ENCODE data around the gene KIF21A.

The KIF21A gene

DNA sequence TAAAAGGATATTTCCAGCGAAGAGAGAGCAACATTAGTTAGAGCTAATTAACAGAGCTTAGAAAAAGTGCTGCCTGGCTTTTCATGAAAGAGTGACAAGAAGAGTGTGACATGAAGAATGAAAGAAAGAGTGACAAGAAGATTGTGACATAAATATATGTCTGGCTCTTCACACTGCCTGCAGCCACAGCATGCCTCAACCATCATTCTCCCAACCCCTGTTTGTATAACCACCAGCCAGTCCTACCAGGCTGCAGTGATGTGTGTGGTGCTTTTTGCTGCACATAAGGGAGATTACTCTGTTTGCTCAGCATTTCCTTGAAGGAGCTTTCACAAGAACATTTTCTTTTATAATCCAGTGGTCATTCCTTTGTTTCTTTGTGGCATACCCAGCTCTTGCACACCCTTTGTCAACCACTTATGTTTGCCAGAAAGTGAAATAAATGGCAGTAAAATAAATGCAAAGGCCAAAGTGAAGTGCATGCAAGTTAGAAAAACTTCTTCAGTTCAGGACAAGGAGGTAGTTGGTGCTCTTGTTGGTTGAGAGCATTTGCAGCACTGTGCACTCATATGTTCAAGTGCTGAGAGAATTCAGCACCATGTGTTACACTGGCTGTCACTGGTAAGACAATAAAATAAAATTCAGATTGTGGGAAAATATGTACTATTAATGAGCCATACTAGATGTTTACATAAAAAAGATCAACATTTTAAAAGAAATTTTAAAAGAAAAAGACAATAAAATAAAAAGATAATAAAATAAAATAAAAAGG lies 50.6 kb downstream of the KIF21A start:
- no peak for FAIRE-seq

DNA sequence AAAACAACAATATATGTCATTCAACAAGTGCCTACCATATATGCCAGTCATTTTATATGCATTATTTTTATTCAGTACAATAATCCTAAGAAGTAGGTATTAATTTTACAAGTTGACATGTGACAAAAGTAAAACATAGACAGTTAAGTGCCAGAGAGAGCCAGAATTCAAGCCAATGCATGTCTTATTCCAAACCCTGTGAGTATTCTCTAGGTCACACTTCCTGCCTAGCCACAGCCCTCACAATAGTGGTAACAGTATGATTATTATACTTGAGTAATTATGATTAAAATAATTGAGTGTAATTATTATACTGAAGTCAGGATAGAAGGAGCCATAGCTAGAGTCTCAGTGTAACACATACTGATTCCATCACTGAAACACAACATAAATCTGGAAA lies 52.2 kb downstream of the KIF21A start:
- FAIRE-seq (no peak), DNase-seq (ENCODE audit: extremely low spot score, insufficient read length, low read depth) (no peak)

More for the DNA sequence above, 50.6 kb downstream of the KIF21A start:
- DNase-seq (ENCODE audit: extremely low spot score, insufficient read length, low read depth), result no peak

DNA sequence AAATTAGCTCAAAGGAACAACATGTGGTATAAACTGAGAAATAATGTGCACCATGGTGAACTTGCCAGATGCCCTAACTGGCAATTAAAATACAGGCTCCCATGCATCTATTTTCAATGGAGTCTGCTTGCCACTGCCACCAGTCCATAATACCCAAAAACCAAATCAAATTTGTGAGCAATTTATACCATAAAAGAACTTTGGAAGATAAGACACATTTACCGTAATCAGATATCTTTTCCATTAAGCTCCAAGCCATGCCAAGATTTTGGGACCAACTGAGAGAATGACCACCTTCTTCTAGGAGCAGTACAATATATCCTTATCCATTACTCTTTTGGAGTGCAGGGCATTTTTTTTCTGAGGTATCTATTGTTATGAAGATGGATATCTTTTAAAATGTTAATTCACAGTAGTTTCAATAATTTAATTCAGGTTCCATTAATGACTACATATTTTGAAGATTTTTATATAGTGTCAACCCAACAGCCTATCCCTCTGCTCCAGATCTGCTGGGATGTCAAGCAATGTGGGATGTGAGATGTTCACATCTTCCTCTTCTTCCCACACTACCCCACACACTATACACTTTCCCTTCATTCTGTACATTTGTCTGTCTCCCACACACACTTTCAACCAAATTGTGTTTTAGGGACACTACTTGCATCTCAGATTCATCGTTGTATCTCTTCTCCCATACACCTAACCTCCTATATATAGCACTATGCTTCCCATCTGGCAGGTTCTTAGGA lies 53.3 kb downstream of the KIF21A start:
- DNase-seq (ENCODE audit: extremely low spot score, insufficient read length, low read depth) (no peak), FAIRE-seq (no peak)

DNA sequence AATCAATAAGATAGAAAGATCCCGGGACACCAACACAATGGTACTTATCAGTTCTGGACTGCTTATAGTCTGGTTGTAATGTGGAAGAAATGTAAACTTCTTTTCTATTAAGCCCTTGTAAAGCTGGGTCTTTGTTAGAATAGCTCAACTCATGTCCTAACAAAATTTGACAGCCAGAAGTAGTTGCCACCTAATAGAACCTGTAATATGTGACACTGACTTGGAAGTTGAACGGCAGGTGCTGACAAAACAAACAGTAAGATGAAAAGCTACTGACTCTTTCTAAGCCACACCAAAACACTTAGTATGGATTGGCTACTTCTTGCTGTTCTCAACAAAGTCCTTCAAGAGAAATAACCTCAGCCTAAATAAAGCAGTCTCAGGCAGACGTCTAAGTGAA lies 56.6 kb downstream of the KIF21A start:
- DNase-seq (ENCODE audit: extremely low spot score, insufficient read length, low read depth), result no peak
- FAIRE-seq, result no peak

DNA sequence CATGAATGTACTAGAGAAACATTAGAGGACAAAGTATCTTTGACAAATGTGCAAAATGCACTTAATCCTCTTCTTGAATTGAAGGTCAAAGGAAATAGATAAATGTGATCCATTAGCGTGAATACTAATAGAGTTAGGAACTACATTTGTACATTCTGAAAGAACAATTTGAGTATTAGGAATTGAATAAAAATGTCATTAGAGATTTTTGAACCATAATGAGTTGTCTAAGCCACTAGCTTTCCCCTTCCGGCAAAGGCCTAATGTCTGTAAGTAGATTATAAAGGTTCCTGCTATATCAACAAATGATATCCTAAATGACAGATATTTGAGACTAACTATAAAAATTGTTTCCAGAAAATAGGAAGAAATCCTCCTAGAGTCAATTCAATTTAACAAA lies 59.8 kb downstream of the KIF21A start:
- no peak for DNase-seq (ENCODE audit: extremely low spot score, insufficient read length, low read depth)
- no peak for FAIRE-seq

DNA sequence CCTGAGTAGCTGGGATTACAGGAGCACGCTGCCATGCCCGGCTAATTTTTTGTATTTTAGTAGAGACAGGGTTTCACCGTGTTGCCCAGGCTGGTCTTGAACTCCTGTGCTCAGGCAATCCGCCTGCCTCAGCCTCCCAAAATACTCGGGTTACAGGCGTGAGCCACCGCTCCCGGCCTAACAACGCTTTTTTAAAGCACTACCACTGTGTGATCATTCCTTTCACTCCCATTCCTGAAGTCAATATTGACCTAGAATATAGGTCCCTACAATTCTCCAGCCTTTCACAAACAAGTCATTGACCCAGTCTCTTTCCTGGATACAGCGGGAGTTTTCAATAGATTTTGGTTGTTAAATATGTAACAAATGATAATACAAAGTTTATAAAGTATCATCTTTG lies 62.8 kb downstream of the KIF21A start:
- FAIRE-seq, result no peak

DNA sequence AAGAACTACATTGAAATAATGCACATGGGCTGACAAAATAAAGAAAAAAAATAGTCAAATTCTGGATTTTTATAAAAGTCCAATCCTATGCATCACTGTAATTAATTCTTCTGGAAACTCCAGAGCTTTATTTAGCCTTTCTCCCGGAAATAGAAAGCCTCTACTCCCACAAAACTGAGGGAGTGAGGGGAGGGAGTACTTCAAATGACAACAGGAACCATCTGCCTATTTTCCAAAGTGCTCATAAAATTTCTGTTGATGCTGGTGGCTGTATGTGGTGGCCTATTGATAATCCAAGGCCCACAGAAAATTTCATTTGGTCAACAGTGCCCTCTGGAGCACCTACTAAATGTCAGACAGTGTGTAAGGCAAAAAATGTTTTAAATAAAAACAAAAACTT lies 64.6 kb downstream of the KIF21A start:
- FAIRE-seq (no peak), DNase-seq (ENCODE audit: extremely low spot score, insufficient read length, low read depth) (no peak)

More for the DNA sequence above, 62.8 kb downstream of the KIF21A start:
- no peak for DNase-seq (ENCODE audit: extremely low spot score, insufficient read length, low read depth)

DNA sequence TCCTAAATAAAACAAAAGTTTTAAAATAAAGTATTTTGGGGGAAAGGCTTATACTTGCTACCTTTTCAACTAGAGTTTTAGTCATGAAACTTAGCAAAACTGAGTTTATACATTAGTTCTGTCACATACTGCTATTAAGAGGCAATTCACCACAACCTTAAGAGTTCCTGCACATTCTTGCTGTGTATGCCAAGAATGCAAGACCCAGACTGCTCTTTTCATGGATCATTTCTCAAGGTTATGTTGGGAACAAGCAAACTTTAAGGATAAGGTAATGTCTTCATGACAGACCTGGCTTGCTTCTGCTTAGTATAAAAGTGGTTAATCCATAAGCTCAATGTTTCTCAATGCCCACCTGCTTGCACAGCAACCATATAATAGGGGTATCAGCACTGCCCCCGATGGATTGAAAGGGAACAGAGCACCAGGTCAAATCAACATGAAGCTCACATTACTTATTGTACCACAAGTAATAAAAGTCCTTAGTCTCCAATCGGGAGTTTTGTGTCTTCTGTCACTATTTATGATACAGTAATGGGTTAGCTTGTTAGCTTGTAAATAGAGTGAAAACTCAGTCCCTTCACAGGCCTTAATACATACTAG lies 67.6 kb downstream of the KIF21A start:
- DNase-seq (ENCODE audit: extremely low spot score, insufficient read length, low read depth) (no peak), FAIRE-seq (no peak)

DNA sequence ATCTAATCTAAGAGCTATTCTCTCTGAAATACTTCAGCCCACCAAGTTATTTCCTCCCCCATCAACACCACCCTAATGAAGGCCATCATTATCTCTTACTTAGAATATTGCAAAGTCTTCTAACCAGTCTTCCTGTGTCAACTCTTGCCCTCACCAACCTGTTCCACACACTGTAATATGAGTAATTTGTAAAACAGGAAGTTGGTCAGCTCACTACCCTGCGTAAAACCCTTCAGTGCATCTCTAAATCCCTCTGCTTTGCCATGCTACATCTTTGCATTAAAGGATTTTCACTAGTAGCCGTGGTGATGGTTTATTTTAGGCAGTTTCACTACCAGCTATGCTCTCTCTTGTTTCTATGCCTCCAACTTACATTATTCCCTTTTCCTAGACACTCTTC lies 70.0 kb downstream of the KIF21A start:
- FAIRE-seq (peak; percentile 81), DNase-seq (ENCODE audit: extremely low spot score, insufficient read length, low read depth) (no peak)

DNA sequence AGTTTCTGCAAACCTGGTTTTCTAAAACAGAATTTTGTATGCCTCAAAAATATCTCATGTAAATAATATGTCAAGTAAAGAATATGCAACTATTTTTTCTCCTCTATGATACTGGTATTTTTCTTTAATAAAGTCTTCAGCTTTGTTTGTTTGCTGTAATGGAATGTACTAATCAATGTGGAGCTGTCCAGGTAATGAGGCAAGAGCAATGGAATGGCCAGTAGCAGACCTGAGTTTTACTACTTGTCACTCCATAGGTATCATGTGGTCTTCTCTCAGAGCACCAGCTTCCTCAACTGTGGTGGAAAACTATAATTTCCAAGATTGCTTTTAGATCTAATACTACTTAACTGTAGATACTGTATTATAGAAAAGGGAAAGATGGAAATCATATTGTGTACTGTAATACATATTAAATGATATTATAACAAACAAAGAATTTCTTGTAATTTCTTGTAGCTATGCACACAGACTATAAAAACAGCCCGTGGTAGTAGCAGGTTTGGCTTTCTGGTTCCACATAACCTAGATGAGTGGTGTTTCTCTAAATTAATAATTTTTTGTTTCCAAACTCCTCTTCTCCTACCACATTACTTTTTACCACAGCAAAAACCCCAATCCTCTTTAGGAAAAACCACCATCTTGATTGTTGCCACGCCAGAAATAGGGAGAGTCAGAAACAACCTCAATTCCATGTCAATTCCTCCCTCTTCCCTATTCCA lies 70.6 kb downstream of the KIF21A start:
- DNase-seq (ENCODE audit: extremely low spot score, insufficient read length, low read depth) (no peak), FAIRE-seq (no peak)

DNA sequence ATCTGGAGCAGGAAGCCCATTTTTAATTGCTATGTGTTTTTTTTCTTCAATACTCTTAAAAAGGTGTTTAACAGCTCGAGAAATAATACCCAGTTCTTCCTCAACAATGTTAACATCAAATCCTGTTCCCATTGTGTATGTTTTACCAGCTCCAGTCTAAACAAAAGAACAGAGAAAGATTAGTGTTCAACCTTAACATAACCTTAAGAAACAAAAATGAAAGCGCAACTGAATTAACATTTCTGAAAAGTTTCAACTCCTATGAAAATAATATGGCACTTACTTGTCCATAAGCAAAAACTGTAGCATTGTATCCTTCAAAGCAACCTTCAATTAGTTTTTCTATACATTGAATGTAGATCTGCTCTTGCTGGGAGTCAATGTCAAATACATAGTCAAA lies 73.2 kb downstream of the KIF21A start:
- no peak for FAIRE-seq

DNA sequence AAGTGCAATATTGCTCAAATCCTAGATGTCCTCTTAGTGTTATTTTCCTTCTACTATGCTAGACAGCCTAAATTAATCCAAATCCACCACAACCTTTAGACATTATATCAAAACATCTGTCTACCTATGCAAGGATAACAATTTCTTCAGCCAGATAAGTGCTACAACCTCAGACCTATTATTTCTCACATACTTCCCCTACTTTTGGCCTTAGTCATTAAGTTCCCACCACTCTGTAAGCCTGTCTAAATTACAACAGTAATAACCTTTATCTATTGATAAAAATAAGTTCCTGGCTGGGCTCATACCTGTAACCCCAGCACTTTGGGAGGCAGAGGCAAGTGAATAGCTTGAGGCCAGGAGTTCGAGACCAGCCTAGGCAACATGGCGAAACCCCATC lies 74.0 kb downstream of the KIF21A start:
- no peak for DNase-seq (ENCODE audit: extremely low spot score, insufficient read length, low read depth)
- FAIRE-seq, result no peak

More for the DNA sequence above, 73.2 kb downstream of the KIF21A start:
- no peak for DNase-seq (ENCODE audit: extremely low spot score, insufficient read length, low read depth)

DNA sequence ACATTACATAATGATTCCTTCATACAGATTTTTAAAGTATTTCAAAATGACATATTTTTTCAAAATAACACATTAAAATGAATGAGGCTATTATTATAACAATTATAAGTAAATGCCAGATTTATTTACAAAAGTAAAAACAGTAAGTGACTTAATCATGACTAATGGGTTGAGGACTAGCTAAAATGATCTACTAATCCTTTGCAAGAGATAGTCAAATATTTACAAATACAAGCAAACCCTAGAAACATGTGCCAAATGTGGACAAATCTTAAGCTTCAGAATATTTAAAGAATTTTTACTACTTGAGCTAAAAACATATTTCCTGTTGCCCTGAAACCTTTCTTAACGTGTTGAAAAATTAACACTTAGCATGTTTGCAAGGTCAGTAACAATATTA lies 74.8 kb downstream of the KIF21A start:
- no peak for FAIRE-seq
- DNase-seq (ENCODE audit: extremely low spot score, insufficient read length, low read depth), result no peak

DNA sequence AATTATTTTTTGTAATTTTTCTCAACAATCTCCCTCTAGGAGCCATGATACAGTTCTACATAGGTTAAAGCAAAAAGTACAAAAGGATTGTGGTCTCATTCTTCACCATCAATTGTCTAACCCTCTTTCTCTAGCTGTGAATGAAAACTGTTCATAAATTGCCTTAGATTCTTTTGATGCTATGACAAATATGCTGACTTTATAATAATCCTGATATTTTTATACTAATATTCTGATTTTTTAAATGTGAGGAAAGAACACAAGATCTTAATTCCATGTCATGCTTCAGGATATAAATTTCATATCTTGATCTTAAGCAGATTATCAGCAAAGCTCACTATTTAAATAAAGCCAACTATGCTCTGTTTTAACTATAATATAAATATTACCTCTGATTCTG lies 75.4 kb downstream of the KIF21A start:
- FAIRE-seq, result no peak
- no peak for DNase-seq (ENCODE audit: extremely low spot score, insufficient read length, low read depth)

DNA sequence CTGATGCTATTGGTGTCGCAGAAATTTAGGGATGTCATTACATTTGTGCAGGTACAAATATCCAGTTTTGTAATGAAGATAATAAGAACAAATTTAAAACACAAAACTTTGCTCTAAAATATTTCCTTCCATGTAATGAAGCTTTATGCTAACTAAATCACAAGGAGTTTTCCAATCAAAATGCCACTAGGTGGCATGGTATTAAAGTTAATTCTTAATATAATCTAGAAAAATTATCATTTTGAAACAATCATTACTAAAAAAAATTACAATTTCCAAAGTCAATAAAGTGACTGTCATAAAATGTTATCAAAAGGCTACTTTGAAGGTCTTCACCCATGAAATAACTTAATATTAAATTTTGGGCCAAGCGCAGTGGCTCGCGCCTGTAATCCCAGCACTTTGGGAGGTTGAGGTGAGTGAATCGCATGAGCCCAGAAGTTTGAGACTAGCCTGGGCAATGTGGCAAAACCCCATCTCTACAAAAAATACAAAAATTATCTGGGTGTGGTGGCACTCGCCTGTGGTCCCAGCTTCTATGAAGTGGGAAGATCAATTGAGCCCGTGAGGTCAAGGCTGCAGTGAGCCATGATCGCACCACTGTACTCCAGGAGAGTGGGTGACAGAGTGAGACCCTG lies 77.4 kb downstream of the KIF21A start:
- FAIRE-seq (no peak), DNase-seq (ENCODE audit: extremely low spot score, insufficient read length, low read depth) (no peak)

DNA sequence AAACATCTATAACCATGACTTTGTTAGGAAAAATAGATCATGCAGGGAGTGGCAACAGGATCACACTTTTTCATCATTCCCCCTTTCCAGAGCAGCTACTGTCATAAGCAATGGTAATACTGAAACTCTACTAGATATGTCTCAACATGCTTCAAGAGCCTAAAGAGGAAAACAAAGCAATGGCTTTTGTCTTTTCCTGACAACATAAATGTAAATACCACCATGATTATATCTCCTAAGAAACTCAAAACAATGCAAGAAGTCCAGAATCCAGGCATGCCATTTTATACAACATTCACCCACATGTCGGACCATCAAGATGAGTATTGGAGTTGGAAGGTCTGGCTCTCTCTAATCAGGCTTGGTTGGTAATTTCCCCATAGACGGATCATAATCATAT lies 78.7 kb downstream of the KIF21A start:
- DNase-seq (ENCODE audit: extremely low spot score, insufficient read length, low read depth), result no peak
- no peak for FAIRE-seq

DNA sequence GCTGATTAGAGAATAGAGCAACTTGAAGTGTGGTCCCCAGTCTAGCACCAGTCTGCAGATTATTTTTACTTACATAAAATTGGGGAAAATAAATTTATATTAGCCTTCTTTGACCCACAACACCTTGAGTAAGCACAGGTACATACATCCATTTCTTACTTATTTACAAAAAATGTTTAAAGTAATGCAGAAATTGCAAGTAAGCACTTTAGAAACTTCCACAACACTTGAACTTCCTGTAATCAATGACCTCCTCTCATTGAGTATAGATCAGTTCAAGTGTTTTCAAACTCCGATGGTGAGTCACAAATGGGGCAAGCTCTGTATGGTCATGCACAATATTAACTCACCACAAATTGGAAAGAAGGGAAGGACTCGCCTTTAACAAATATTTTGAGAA lies 83.3 kb downstream of the KIF21A start:
- no peak for DNase-seq (ENCODE audit: extremely low spot score, insufficient read length, low read depth)
- FAIRE-seq, result no peak

DNA sequence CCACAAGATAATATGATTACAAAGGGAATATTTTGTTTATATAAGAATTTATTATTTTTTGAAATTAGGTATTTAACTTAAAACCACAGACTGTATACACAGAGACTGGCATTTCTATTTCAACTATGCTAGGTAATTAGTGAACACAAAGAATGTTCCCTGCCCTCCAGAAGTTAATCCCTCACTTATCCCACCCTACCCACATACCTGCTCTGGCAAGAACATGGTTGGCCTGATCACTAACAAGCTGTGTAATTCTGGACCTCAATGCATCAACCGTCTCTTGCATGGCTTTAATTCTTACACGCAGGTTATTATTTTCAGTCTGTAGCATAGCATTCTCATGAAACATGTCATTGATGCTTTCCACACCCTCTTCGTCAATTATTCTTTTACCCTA lies 85.9 kb downstream of the KIF21A start:
- DNase-seq (ENCODE audit: extremely low spot score, insufficient read length, low read depth) (no peak), FAIRE-seq (no peak)

DNA sequence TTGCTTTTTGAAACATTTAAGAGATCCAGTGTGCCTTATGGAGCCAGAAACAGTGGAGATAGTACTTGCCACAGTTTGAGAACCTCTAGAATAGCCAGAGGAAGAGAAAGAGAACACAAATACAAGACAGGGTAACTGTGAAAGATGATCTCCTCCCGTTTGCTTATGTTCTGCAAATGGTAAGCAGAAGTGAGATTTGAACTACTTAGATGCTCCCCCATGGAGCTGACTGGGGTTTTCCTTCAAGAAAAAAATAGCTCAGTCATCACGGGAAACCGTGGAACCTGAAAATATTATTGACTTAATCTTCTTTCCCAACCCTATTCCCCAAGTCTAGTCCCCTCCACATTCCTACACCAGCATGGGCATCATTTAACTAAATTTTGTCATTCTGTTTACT lies 87.1 kb downstream of the KIF21A start:
- peak; percentile 35 for FAIRE-seq
- DNase-seq (ENCODE audit: extremely low spot score, insufficient read length, low read depth), result no peak

DNA sequence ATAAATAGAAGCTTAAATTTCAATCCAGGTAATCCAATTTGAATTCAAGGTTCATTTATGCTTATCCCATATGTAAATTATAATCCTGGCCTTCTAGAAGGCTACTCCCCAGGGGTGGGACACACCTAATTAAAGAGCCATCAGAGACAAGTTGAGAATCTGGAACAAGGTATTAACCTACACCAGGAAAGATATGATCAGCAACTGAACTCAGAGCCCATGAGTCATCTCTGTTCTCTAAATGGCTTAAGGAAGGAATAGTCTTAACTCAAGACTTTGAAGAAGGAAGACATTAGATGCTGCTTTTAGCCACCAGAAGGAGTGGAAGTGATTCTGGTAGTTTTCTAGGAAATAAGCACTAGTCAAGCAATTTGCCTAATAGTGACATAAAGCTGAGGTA lies 88.0 kb downstream of the KIF21A start:
- DNase-seq (ENCODE audit: extremely low spot score, insufficient read length, low read depth) (no peak), FAIRE-seq (no peak)
